HL-60/S4 (cell line): ENCODE measurements around the gene IRF2BPL.

Experiments used
- in situ Hi-C: fragments of 300-500 bp; cut with MboI; formaldehyde crosslinking; loops from 2 replicates; pipeline ENCODE4 v1.14.3; 2022; ENCODE audit warnings: low sequenced_read_pairs

The IRF2BPL gene

GRCh38 chr14:76993752-76994151, 34.8 kb downstream of the IRF2BPL start:
- in situ Hi-C loops: no loop called here

- in situ Hi-C loops: no loop called here
Measured at GRCh38 chr14:76990084-76990483, 38.4 kb downstream of the IRF2BPL start.

- in situ Hi-C loops: no loop called here
Measured at GRCh38 chr14:76987956-76988520, 40.5 kb downstream of the IRF2BPL start.

GRCh38 chr14:76986231-76986565, 42.3 kb downstream of the IRF2BPL start:
- in situ Hi-C loops: no loop called here

GRCh38 chr14:76985540-76986230, 42.8 kb downstream of the IRF2BPL start:
- in situ Hi-C loops: no loop called here

- in situ Hi-C loops: no loop called here
Measured at GRCh38 chr14:76984787-76985375, 43.6 kb downstream of the IRF2BPL start.

GRCh38 chr14:76984297-76984696, 44.2 kb downstream of the IRF2BPL start:
- in situ Hi-C loops: no loop called here

GRCh38 chr14:76981670-76982069, 46.8 kb downstream of the IRF2BPL start:
- in situ Hi-C loops: no loop called here

GRCh38 chr14:76977793-76978720, 50.5 kb downstream of the IRF2BPL start:
- in situ Hi-C loops: no loop called here

- in situ Hi-C loops: no loop called here
Measured at GRCh38 chr14:76976240-76977005, 52.1 kb downstream of the IRF2BPL start.

GRCh38 chr14:76975812-76976211, 52.7 kb downstream of the IRF2BPL start:
- in situ Hi-C loops: no loop called here

- in situ Hi-C loops: no loop called here
Measured at GRCh38 chr14:76975051-76975450, 53.5 kb downstream of the IRF2BPL start.
